Measurements from ENCODE around the gene AKT1S1. TPM values are rescaled to one million over a fixed set of nuclear protein-coding genes. Genes with fewer than 3 reads are reported as not detected.
A peak's percentile ranks its signal among the peaks of the same experiment; 100 is the strongest.

The AKT1S1 gene
- total RNA-seq, 1 experiment from 2014 or later = 65.2 TPM

DNA sequence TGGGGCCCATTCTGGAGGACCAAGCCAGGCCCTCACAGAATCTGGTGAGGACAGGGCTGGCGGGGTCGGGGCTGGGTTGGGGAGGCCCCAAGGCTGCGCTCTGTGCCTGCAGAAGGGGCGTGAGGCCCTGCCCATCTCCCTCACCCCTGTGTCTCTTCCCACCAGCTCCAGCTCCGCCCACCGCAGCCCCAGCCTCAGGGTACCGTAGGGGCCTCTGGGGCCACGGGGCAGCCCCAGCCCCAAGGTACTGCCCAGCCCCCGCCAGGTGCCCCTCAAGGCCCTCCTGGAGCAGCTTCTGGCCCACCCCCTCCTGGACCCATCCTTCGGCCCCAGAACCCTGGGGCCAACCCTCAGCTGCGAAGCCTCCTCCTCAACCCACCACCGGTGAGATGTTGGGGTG is 41.6 kb downstream of the AKT1S1 start:
- BruUV-seq (replicated peaks) = TSS peak; percentile 11
- no peak overlapping the region for H3K27ac Mint-ChIP-seq (ENCODE audit: unreplicated experiment)
- DNase-seq = no peak
- H3K36me3 Mint-ChIP-seq (ENCODE audit: insufficient read depth, unreplicated experiment) = peaks cover 75% of the 10 kb centered on the region
- CTCF ChIA-PET = no interaction called here
- intact Hi-C loops (cut with micrococcal nuclease; ENCODE audit: unreplicated experiment) = no loop called here
- TF ChIP-seq, protein P1, sequence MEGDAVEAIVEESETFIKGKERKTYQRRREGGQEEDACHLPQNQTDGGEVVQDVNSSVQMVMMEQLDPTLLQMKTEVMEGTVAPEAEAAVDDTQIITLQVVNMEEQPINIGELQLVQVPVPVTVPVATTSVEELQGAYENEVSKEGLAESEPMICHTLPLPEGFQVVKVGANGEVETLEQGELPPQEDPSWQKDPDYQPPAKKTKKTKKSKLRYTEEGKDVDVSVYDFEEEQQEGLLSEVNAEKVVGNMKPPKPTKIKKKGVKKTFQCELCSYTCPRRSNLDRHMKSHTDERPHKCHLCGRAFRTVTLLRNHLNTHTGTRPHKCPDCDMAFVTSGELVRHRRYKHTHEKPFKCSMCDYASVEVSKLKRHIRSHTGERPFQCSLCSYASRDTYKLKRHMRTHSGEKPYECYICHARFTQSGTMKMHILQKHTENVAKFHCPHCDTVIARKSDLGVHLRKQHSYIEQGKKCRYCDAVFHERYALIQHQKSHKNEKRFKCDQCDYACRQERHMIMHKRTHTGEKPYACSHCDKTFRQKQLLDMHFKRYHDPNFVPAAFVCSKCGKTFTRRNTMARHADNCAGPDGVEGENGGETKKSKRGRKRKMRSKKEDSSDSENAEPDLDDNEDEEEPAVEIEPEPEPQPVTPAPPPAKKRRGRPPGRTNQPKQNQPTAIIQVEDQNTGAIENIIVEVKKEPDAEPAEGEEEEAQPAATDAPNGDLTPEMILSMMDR (IDR thresholded peaks at IDR 0.05; ENCODE audit: unreplicated experiment) = no peak
- H3K4me3 Mint-ChIP-seq (ENCODE audit: low read depth, unreplicated experiment) = no peak overlapping the region
- H3K4me1 Mint-ChIP-seq (ENCODE audit: low read depth, unreplicated experiment) = no peaks in the 10 kb centered on the region
- no peaks in the 10 kb centered on the region for H3K27me3 Mint-ChIP-seq (ENCODE audit: unreplicated experiment)
- no peaks in the 10 kb centered on the region for H3K9me3 Mint-ChIP-seq (ENCODE audit: low read depth, unreplicated experiment)

- H3K4me3 Mint-ChIP-seq (ENCODE audit: low read depth, unreplicated experiment) = no peak overlapping the region
- intact Hi-C loops (cut with micrococcal nuclease; ENCODE audit: unreplicated experiment) = no loop called here
Observed at GRCh38 chr19:49833599-49833998, 43.6 kb downstream of the AKT1S1 start.

DNA sequence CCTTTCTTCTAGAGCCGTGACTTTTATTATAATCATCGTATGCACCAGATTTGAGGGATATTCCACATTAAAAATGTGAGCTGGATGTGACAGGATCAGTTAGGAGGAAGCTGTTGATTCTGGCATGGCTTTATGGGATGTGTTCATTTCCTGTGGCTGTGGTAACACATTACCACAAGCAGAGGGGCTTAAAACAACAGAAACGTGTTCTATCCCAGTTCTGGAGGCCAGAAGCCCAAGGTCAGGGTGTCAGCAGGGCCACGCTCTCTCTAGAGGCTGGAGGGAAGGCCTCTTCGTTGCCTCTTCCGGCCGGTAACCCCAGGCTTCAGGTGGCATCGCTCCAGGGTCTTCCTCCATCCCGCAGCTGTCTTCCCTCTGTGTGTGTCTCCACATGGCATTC is 44.6 kb downstream of the AKT1S1 start:
- intact Hi-C loops (cut with micrococcal nuclease; ENCODE audit: unreplicated experiment) = no loop called here
- Mint-ChIP-seq H3K36me3 (ENCODE audit: insufficient read depth, unreplicated experiment) (peaks cover 51% of the 10 kb centered on the region), H3K9me3 (ENCODE audit: low read depth, unreplicated experiment) (no peaks in the 10 kb centered on the region), H3K27ac (ENCODE audit: unreplicated experiment) (no peak overlapping the region), H3K27me3 (ENCODE audit: unreplicated experiment) (no peaks in the 10 kb centered on the region), H3K4me1 (ENCODE audit: low read depth, unreplicated experiment) (no peaks in the 10 kb centered on the region), H3K4me3 (ENCODE audit: low read depth, unreplicated experiment) (no peak overlapping the region)
- no peak for DNase-seq
- CTCF ChIA-PET = no interaction called here
- BruUV-seq (replicated peaks) = no TSS peak
- TF ChIP-seq, protein P1 (IDR thresholded peaks at IDR 0.05; ENCODE audit: unreplicated experiment) = no peak

More at GRCh38 chr19:49833599-49833998, 43.6 kb downstream of the AKT1S1 start:
- Mint-ChIP-seq H3K36me3 (ENCODE audit: insufficient read depth, unreplicated experiment) (peaks cover 59% of the 10 kb centered on the region), H3K27ac (ENCODE audit: unreplicated experiment) (no peak overlapping the region), H3K4me1 (ENCODE audit: low read depth, unreplicated experiment) (no peaks in the 10 kb centered on the region), H3K27me3 (ENCODE audit: unreplicated experiment) (no peaks in the 10 kb centered on the region), H3K9me3 (ENCODE audit: low read depth, unreplicated experiment) (no peaks in the 10 kb centered on the region)
- no peak for DNase-seq
- TF ChIP-seq, protein P1 (IDR thresholded peaks at IDR 0.05; ENCODE audit: unreplicated experiment) = no peak
- CTCF ChIA-PET = no interaction called here
- no TSS peak for BruUV-seq (replicated peaks)

DNA sequence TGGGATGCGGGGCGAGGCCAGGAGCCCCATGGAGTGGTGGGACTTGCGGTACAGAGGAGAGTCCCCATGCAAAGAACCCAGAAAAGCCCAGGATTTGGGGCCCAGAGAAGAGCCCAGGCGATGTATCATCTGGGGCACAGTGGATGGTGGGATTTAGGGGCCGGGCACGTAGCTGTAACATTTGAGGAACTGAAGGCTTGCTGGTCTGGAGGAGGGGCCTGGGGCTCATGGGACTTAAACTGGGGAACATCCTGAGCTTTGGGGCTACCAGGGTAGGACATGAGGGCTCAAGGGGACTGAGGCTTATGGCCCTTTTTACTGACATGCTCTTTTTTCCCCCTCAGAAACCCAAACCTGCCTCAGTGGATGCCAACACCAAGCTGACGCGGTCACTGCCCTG is 45.6 kb downstream of the AKT1S1 start:
- TF ChIP-seq, protein P1 (IDR thresholded peaks at IDR 0.05; ENCODE audit: unreplicated experiment) = no peak
- Mint-ChIP-seq H3K9me3 (ENCODE audit: low read depth, unreplicated experiment) (no peaks in the 10 kb centered on the region), H3K27ac (ENCODE audit: unreplicated experiment) (no peak overlapping the region), H3K4me1 (ENCODE audit: low read depth, unreplicated experiment) (no peaks in the 10 kb centered on the region), H3K36me3 (ENCODE audit: insufficient read depth, unreplicated experiment) (peaks cover 50% of the 10 kb centered on the region), H3K27me3 (ENCODE audit: unreplicated experiment) (no peaks in the 10 kb centered on the region), H3K4me3 (ENCODE audit: low read depth, unreplicated experiment) (no peak overlapping the region)
- DNase-seq = no peak
- intact Hi-C loops (cut with micrococcal nuclease; ENCODE audit: unreplicated experiment) = no loop called here
- BruUV-seq (replicated peaks) = no TSS peak
- CTCF ChIA-PET = no interaction called here
